Adrenal gland (tissue), 5 donors: ENCODE data around the gene TMTC4.

Source experiments
- POLR2A ChIP-seq, 2 donors: fragments of 450-650 bp; IDR thresholded peaks; one replicate each; pipeline ENCODE4 v1.6.1; 2017; ENCODE audit warnings: antibody characterized with exemption in 2 of 2, mild to moderate bottlenecking in 2 of 2, moderate library complexity in 1 of 2
- TF ChIP-seq, protein P1 (sequence below), 6 experiments: fragments of 450-650 bp in 4 of 6; fragments of 200-600 bp in 2 of 6; sonication (generic) in 1 of 6; IDR thresholded peaks; 1 replicate in 5 of 6; 2 replicates in 1 of 6; pipeline versions ENCODE4 v1.5.1 to v1.8.0; 2016 to 2021; ENCODE audit warnings: antibody characterized with exemption in 6 of 6, mild to moderate bottlenecking in 2 of 6, moderate library complexity in 1 of 6
- donor health status: DM: no; HTN: no; CAD: no.

DNA sequence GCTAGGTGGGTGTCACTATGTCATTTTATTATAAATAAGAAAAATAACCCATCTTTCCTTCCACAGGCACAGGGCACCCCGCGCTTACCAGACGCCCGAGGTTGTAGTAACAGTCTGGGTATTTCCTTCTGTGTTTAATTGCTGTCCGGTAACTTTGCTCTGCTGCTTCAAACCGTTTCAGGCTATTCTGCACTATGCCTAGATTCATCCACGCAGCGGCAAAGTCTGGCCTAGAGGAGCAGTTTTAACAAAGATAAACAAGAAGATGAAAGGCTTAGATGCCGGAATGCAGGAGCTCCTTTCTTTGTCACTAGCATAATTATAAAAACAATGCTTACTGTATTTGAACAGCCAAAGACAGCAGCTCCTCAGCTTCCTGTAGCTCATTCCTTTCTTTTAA is 49.1 kb downstream of the TMTC4 start:
- no peak for TF ChIP-seq POLR2A (IDR thresholded peaks at IDR 0.05)
- TF ChIP-seq, protein P1, sequence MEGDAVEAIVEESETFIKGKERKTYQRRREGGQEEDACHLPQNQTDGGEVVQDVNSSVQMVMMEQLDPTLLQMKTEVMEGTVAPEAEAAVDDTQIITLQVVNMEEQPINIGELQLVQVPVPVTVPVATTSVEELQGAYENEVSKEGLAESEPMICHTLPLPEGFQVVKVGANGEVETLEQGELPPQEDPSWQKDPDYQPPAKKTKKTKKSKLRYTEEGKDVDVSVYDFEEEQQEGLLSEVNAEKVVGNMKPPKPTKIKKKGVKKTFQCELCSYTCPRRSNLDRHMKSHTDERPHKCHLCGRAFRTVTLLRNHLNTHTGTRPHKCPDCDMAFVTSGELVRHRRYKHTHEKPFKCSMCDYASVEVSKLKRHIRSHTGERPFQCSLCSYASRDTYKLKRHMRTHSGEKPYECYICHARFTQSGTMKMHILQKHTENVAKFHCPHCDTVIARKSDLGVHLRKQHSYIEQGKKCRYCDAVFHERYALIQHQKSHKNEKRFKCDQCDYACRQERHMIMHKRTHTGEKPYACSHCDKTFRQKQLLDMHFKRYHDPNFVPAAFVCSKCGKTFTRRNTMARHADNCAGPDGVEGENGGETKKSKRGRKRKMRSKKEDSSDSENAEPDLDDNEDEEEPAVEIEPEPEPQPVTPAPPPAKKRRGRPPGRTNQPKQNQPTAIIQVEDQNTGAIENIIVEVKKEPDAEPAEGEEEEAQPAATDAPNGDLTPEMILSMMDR (IDR thresholded peaks at IDR 0.05), result no peak
